KMS-11 (cell line): ENCODE results near the gene LDHAL6A.

ENCODE experiments used
- H2AFZ ChIP-seq: fragments of 200-600 bp; sonication (generic); 2 replicates; pipeline ENCODE4 v1.6.1; 2016; ENCODE audit warnings: antibody characterized with exemption, mixed run types, low read depth
- H3K27ac ChIP-seq: fragments of 200-600 bp; sonication (generic); 2 replicates; pipeline ENCODE4 v1.6.1; 2016; ENCODE audit warnings: mild to moderate bottlenecking, mixed run types
- H3K27me3 ChIP-seq: fragments of 200-600 bp; sonication (generic); 2 replicates; pipeline ENCODE4 v1.6.1; 2017; ENCODE audit warnings: mild to moderate bottlenecking, low read depth, mixed run types, moderate library complexity; ENCODE audit not compliant: insufficient read depth
- H3K36me3 ChIP-seq: fragments of 200-600 bp; sonication (generic); 2 replicates; pipeline ENCODE4 v1.6.1; 2017; ENCODE audit warnings: mild to moderate bottlenecking, mixed run types; ENCODE audit not compliant: insufficient read depth
- H3K4me1 ChIP-seq: fragments of 200-600 bp; sonication (generic); 2 replicates; pipeline ENCODE4 v1.6.1; 2016; ENCODE audit warnings: mild to moderate bottlenecking, low read depth, mixed run types; ENCODE audit not compliant: poor library complexity, severe bottlenecking
- H3K4me2 ChIP-seq: fragments of 200-600 bp; sonication (generic); 2 replicates; pipeline ENCODE4 v1.7.0; 2016; ENCODE audit warnings: mild to moderate bottlenecking, mixed run types
- H3K4me3 ChIP-seq: fragments of 200-600 bp; sonication (generic); IDR thresholded peaks from 2 replicates; pipeline ENCODE4 v1.6.1; 2017; ENCODE audit warnings: low read depth, low read length, mixed read lengths; ENCODE audit not compliant: insufficient read depth
- H3K79me2 ChIP-seq: fragments of 200-600 bp; sonication (generic); 2 replicates; pipeline ENCODE4 v1.6.1; 2016; ENCODE audit warnings: low read depth, mixed run types; ENCODE audit not compliant: insufficient read depth
- H3K9ac ChIP-seq: fragments of 200-600 bp; sonication (generic); 2 replicates; pipeline ENCODE4 v1.6.1; 2016; ENCODE audit warnings: mild to moderate bottlenecking, mixed run types
- H4K20me1 ChIP-seq: fragments of 200-600 bp; sonication (generic); 2 replicates; pipeline ENCODE4 v1.6.1; 2016; ENCODE audit warnings: mild to moderate bottlenecking, mixed run types; ENCODE audit not compliant: insufficient read depth
- TF ChIP-seq, protein P1 (sequence below): fragments of 200-600 bp; sonication (generic); conservative IDR thresholded peaks from 2 replicates; pipeline ENCODE4 v1.6.1; 2017; ENCODE audit warnings: low read depth, mild to moderate bottlenecking, antibody characterized with exemption, low read length, moderate library complexity, mixed read lengths

Gene LDHAL6A

GRCh38 chr11:18438691-18439090 lies 17.0 kb upstream of the LDHAL6A start:
- Histone ChIP-seq H3K27me3 (no peaks in the 10 kb centered on the region), H2AFZ (no peak overlapping the region), H3K4me3 (no peak overlapping the region), H3K36me3 (no peaks in the 10 kb centered on the region), H3K79me2 (no peaks in the 10 kb centered on the region), H3K4me2 (no peak overlapping the region), H3K27ac (no peak overlapping the region), H3K9ac (no peak overlapping the region), H3K4me1 (no peaks in the 10 kb centered on the region), H4K20me1 (no peaks in the 10 kb centered on the region)
- TF ChIP-seq, protein P1, sequence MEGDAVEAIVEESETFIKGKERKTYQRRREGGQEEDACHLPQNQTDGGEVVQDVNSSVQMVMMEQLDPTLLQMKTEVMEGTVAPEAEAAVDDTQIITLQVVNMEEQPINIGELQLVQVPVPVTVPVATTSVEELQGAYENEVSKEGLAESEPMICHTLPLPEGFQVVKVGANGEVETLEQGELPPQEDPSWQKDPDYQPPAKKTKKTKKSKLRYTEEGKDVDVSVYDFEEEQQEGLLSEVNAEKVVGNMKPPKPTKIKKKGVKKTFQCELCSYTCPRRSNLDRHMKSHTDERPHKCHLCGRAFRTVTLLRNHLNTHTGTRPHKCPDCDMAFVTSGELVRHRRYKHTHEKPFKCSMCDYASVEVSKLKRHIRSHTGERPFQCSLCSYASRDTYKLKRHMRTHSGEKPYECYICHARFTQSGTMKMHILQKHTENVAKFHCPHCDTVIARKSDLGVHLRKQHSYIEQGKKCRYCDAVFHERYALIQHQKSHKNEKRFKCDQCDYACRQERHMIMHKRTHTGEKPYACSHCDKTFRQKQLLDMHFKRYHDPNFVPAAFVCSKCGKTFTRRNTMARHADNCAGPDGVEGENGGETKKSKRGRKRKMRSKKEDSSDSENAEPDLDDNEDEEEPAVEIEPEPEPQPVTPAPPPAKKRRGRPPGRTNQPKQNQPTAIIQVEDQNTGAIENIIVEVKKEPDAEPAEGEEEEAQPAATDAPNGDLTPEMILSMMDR: no peak

GRCh38 chr11:18449251-18449650 lies 6.4 kb upstream of the LDHAL6A start:
- no peak overlapping the region for H2AFZ ChIP-seq
- no peaks in the 10 kb centered on the region for H3K27me3 ChIP-seq
- no peak overlapping the region for H3K9ac ChIP-seq
- no peak overlapping the region for H3K4me3 ChIP-seq
- no peaks in the 10 kb centered on the region for H3K36me3 ChIP-seq
- H3K4me2 ChIP-seq: no peak overlapping the region
- no peak overlapping the region for H3K27ac ChIP-seq
- no peaks in the 10 kb centered on the region for H4K20me1 ChIP-seq
- no peaks in the 10 kb centered on the region for H3K4me1 ChIP-seq
- no peaks in the 10 kb centered on the region for H3K79me2 ChIP-seq
- TF ChIP-seq, protein P1: no peak

DNA sequence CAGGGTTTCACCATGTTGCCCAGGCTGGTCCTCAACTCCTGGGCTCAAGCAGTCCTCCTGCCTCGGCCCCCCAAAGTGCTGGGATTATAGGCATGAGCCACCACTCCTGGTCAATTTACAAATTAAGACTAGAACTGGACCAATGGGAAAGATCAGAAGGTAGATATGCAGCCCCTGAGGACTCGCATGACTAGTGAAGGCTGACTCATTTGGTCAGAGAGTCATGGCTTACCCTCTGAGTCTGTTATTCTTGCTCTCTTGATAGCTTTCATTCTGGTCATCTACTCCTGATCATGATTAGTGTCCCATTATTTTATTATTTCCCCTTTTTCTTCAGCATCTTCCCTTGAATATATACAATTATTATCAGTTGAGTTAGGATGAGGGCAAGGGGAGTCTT lies 2.7 kb upstream of the LDHAL6A start:
- H4K20me1 ChIP-seq: no peaks in the 10 kb centered on the region

GRCh38 chr11:18457450-18457849 lies 1.8 kb downstream of the LDHAL6A start:
- no peak overlapping the region for H3K4me3 ChIP-seq
- no peak overlapping the region for H3K4me2 ChIP-seq
- no peak overlapping the region for H3K27ac ChIP-seq
- H4K20me1 ChIP-seq: no peaks in the 10 kb centered on the region
- H3K9ac ChIP-seq: no peak overlapping the region
- H3K4me1 ChIP-seq: peaks cover under 1% of the 10 kb centered on the region
- TF ChIP-seq, protein P1: no peak
- no peaks in the 10 kb centered on the region for H3K27me3 ChIP-seq
- no peaks in the 10 kb centered on the region for H3K79me2 ChIP-seq
- no peaks in the 10 kb centered on the region for H3K36me3 ChIP-seq
- no peak overlapping the region for H2AFZ ChIP-seq

More for the DNA sequence above, 2.7 kb upstream of the LDHAL6A start:
- Histone ChIP-seq H3K27ac (no peak overlapping the region), H3K79me2 (no peaks in the 10 kb centered on the region), H3K4me1 (no peaks in the 10 kb centered on the region), H3K27me3 (no peaks in the 10 kb centered on the region), H3K4me3 (no peak overlapping the region), H3K4me2 (no peak overlapping the region), H3K36me3 (no peaks in the 10 kb centered on the region), H3K9ac (no peak overlapping the region), H2AFZ (no peak overlapping the region)
- TF ChIP-seq, protein P1: no peak
